ACC112 (cell line): ENCODE measurements around the gene QARS1.
A peak's percentile ranks its signal among the peaks of the same experiment; 100 is the strongest.

ENCODE experiments used
- H2AFZ ChIP-seq: fragments of 200-600 bp; sonication (generic); one replicate; pipeline ENCODE4 v1.6.0; 2017; ENCODE audit warnings: antibody characterized with exemption, low read length; ENCODE audit not compliant: unreplicated experiment
- H3K27ac ChIP-seq: fragments of 200-600 bp; sonication (generic); 2 replicates; pipeline ENCODE4 v1.5.1; 2014; ENCODE audit warnings: low read depth, mild to moderate bottlenecking, antibody characterized with exemption, low read length, moderate library complexity
- H3K27me3 ChIP-seq: fragments of 200-600 bp; sonication (generic); 2 replicates; pipeline ENCODE4 v1.6.1; 2014; ENCODE audit warnings: mild to moderate bottlenecking, antibody characterized with exemption, low read length, moderate library complexity, mixed read lengths; ENCODE audit not compliant: insufficient read depth
- H3K36me3 ChIP-seq: fragments of 200-600 bp; sonication (generic); 2 replicates; pipeline ENCODE4 v1.6.1; 2016; ENCODE audit warnings: mild to moderate bottlenecking, antibody characterized with exemption, low read length, moderate library complexity, mixed read lengths; ENCODE audit not compliant: insufficient read depth
- H3K4me1 ChIP-seq: fragments of 200-600 bp; sonication (generic); one replicate; pipeline ENCODE4 v1.6.1; 2016; ENCODE audit warnings: low read length, mixed read lengths; ENCODE audit not compliant: insufficient read depth, unreplicated experiment, control insufficient read depth
- H3K4me3 ChIP-seq: fragments of 200-600 bp; sonication (generic); 2 replicates; pipeline ENCODE4 v1.5.1; 2014; ENCODE audit warnings: mild to moderate bottlenecking, low read depth, low read length
- H3K79me2 ChIP-seq: fragments of 200-600 bp; sonication (generic); one replicate; pipeline ENCODE4 v1.6.0; 2016; ENCODE audit warnings: low read length; ENCODE audit not compliant: control insufficient read depth, unreplicated experiment, insufficient read depth

The QARS1 gene

DNA sequence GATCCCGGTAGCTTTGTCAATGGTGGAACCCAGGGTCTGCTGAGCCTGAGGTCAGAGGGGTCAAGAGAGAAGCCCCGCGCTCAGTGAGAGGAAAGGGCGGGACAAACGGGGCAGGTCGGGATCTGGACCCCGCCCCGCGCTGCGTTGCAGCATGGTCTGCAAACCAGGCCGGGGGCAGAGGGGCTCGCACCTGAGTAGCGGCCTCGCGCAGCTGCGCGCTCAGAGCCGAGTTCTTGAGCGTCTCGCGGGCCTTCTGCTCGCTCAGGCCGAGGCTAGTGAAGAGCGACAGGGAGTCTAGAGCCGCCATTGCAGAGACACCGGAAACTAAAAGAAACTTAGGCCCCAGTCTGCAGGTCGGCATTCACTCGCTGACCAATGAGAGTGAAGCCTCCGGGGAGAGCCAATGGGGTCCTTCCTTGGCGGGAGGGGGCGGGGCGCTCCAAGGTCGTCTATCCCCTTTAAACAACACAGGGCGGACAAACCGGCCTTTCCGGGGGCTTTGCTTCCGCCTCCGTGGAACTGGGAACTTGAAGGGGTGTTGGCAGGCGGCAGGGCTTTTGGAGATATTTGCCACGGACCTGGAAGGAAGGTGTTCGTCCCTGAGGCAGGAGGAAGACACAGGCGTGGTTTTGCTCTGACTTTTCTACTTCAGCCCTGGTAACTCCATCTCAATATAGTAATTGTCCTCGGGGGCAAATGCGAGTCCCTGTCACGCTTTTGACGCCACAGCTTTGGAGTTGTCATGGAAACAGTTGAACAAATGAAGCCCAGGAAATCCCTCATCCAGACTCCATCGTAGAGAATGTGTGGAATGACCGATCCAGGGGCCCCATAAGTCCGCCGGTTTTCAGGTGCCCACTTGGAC lies at the start of gene QARS1:
QARS1 (minus strand) TSS at position 331 of the 865 bp plus-strand sequence; CDS start at position 307, 24 bp downstream.
- peaks cover 16% of the 10 kb centered on the region for H3K79me2 ChIP-seq
- no peaks in the 10 kb centered on the region for H3K27me3 ChIP-seq
- peak within 1 kb of the TSS; percentile 74 for H2AFZ ChIP-seq
- peaks cover 9% of the 10 kb centered on the region for H3K4me1 ChIP-seq
- H3K36me3 ChIP-seq: peaks cover 26% of the 10 kb centered on the region
- H3K4me3 ChIP-seq: peak within 1 kb of the TSS; percentile 90
- peak within 1 kb of the TSS; percentile 50 for H3K27ac ChIP-seq

DNA sequence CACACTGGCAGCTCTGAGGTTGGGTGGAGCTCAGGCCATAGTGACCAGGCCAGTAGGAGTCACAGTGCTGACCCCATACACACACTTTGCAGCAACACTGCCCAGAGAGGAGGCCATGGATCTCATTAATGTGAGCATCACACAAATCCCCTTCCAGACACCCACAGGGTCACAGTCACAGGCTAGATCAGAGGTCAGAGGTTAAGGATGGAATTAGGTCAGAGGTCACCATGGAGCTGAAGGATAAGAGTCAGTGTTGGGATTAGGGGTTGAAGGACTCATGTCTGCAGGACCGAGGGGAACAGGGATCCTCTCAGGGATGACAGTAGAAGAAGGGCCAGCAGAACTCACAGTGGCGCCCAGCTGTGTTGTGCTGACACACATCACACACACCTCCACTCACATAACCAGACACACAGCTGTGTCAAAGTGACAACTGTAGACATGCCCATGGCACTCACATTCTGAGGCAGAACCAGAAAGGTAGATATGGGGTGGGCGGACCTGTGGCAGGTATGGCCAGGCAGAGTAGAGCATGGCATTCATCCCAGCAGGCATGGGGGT lies 48.9 kb upstream of the QARS1 start:
- H3K4me1 ChIP-seq: no peaks in the 10 kb centered on the region
- H2AFZ ChIP-seq: no peak overlapping the region
- H3K36me3 ChIP-seq: no peaks in the 10 kb centered on the region
- H3K79me2 ChIP-seq: no peaks in the 10 kb centered on the region
- H3K27me3 ChIP-seq: no peaks in the 10 kb centered on the region
- no peak overlapping the region for H3K27ac ChIP-seq
- H3K4me3 ChIP-seq: no peak overlapping the region

DNA sequence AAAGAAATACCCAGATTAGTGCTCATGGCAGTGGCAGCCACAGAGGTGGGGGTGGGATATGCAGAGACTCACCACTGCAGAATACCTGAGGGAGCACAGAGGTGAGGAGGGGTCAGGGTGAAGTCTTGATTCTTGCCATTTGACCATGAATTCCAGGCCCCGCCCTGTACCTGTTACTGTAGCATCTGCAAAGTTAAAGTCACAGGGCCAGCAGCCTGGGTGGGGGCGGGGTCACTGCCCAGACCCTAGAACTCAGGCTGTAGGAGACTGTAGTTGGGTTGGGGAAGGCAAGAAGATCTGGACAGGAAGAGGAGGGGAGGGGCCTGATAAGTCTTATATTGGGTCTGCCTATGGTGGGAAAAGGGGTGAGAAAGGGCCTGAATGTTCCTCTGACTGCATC lies 47.1 kb upstream of the QARS1 start:
- Histone ChIP-seq H3K4me3 (no peak overlapping the region), H3K79me2 (no peaks in the 10 kb centered on the region), H3K27me3 (no peaks in the 10 kb centered on the region), H3K36me3 (no peaks in the 10 kb centered on the region), H2AFZ (no peak overlapping the region), H3K27ac (no peak overlapping the region), H3K4me1 (no peaks in the 10 kb centered on the region)

DNA sequence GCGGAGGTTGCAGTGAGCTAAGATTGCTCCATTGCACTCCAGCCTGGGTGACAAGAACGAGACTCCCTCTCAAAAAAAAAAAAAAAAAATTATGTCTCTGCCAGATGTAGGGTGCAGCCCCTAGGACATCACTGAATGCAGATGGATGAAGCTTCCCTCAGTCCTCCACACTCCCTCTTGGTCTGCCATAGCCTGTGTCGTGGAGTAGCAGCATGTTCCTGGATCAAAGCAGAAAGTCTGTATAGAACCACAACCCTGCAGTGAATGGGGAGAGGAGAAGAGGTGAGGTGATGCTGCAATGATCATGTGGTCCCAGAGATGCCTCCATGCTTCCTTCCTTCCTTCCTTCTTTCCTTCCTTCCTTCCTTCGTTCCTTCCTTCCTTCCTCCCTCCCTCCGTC lies 43.6 kb upstream of the QARS1 start:
- no peak overlapping the region for H3K27ac ChIP-seq
- no peak overlapping the region for H2AFZ ChIP-seq
- H3K4me1 ChIP-seq: no peaks in the 10 kb centered on the region
- no peaks in the 10 kb centered on the region for H3K36me3 ChIP-seq
- no peaks in the 10 kb centered on the region for H3K79me2 ChIP-seq
- no peaks in the 10 kb centered on the region for H3K27me3 ChIP-seq
- H3K4me3 ChIP-seq: no peak overlapping the region

GRCh38 chr3:49140080-49140479 lies 35.5 kb upstream of the QARS1 start:
- no peaks in the 10 kb centered on the region for H3K79me2 ChIP-seq
- H3K27me3 ChIP-seq: no peaks in the 10 kb centered on the region
- no peak overlapping the region for H3K27ac ChIP-seq
- no peak overlapping the region for H3K4me3 ChIP-seq
- no peaks in the 10 kb centered on the region for H3K36me3 ChIP-seq
- no peak overlapping the region for H2AFZ ChIP-seq
- H3K4me1 ChIP-seq: no peaks in the 10 kb centered on the region

DNA sequence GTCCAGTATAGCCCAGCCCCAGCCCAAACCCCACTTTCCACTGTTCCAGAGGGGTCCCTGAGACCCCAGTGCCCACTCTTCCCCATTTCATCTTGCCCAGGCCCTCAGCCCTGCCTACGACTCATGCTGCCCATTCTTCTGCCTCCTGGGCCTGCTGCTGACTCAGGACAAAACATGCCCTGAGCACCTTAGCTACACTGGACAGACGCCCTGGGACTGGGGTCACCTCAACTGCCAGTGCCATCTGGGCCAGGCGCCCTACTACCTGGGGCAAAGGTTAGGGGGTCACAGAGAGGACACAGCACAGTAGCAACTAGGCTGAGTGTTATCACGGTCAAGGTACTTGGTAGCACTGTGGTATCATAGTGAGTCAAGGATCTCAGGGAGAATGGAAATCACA lies 30.9 kb upstream of the QARS1 start:
- Histone ChIP-seq H3K4me3 (no peak overlapping the region), H2AFZ (no peak overlapping the region), H3K4me1 (peaks cover 13% of the 10 kb centered on the region), H3K27me3 (no peaks in the 10 kb centered on the region), H3K79me2 (peaks cover 21% of the 10 kb centered on the region), H3K36me3 (no peaks in the 10 kb centered on the region), H3K27ac (no peak overlapping the region)

DNA sequence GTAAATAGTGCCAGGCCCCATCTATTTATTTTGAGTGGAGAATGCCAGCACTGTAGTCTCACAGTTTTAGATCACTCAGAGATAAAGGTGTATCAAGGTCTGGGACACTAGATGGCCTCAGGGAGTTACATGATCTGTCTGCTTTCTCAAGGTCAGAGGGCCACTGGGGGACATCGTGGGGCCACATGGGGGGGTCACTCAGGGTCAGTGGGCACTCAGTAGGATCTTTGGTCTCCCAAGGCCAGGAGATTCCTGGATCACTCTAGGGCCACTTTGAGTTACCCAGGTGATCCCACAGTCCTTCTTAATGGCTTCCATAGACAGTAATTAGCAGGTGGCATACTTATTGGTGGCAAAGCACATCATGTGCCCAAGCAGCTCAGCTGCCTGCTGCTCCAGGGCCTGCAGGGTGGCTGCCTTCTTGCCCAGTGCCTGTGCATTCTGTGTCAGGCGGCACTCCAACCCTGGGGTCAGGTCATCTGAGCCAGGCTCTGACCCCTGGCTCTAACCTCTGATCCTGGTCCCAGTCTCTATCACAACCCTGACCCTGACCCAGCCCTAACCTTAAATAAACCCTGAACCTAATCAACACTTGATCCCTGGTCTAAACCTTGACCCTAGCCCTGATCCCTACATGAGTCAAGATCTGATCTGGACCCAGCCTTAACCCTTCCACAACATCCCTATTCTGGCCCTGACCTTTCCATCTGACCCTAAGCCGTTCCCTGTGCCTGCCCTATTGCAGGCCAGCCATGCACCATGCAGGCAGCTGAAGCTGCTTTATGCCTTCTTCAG lies 30.1 kb upstream of the QARS1 start:
- Histone ChIP-seq H3K36me3 (peaks cover 1% of the 10 kb centered on the region; the same call in 1 of the 2 replicates), H2AFZ (no peak overlapping the region), H3K4me1 (peaks cover 13% of the 10 kb centered on the region), H3K27me3 (no peaks in the 10 kb centered on the region), H3K79me2 (peaks cover 22% of the 10 kb centered on the region), H3K27ac (no peak overlapping the region), H3K4me3 (no peak overlapping the region; the same call in 1 of the 2 replicates)

DNA sequence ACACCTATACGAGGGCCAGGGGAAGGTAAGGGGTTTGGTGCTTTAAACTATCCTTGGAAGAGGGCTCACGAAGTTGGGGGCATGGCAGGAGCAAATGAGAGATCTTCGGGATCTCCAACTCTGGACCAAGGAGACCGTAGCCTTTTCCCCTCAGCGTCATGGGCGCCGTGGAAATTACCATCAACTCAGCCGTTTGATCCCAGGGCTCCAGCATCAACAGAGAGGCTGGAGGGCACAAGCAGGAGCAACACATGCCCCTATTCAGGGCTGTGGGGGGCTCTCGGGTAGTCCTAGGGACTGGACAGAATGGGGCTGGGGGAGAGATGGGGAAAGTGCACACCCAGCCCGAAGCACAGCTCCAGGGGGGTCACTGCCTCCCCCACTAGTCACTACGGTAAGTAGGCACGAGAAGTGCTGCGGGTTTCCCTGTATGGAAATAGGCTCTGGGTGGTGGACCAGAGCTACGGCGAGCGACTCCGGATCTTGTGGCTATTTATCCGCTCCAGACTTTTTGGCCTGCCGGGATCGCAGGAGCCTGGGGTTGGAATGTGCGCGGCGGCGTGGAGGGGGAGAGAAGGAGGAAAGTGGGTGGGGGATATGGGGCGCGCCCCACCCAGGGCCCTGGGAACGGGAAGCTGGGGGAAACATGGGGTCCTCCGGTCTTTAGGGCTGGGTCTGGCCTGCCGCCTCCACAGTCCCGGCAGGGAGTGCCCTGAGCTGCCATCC lies 28.8 kb upstream of the QARS1 start:
- peaks cover 9% of the 10 kb centered on the region; the same call in 1 of the 2 replicates for H3K36me3 ChIP-seq
- H2AFZ ChIP-seq: peak overlapping the region; percentile 92
- peak overlapping the region; percentile 90 for H3K4me3 ChIP-seq
- no peaks in the 10 kb centered on the region for H3K27me3 ChIP-seq
- peak overlapping the region; percentile 62 for H3K27ac ChIP-seq
- peaks cover 13% of the 10 kb centered on the region for H3K4me1 ChIP-seq
- H3K79me2 ChIP-seq: peaks cover 25% of the 10 kb centered on the region

DNA sequence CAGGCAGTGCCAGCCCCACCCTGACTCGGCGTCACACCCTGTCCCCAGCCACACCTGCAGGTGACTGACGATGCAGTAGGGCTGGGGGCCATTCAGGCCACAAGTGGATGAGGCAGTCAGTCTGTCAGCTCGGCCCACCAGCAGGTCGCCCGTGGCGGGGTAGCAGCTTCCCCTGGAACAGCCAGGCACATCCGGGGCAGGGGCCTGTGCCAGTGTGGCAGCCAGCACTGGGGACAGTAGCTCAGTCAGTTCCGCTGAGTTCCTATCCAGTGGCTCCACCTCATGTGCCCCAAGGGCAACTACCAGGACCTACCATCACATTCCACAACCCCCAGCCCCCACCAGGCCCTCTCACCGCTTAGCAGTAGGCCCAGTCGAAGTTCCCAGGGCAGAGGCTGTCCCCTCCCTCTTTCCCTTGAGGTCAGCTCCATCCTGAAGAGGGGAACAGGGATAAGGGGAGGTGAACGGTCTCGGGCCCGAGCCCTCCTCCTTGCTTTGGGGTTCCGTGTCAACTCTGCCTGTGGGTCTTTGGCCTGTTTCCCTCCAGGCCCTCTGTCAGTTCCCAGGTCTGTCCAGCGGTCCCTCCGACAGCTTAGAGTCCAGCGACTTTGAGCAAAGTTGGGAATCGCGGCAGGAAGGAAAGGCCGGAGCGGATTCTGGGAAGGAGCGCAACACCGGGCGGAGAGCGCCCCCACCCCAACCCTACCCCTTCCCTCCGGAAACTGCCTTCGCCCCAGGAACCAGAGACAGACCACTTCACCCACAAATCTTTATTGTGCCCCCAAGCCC lies 28.1 kb upstream of the QARS1 start, which contains the start of gene LAMB2:
LAMB2 (minus strand) TSS at position 614 of the 789 bp plus-strand sequence; CDS start at position 431, 183 bp downstream.
- Histone ChIP-seq H3K36me3 (peaks cover 13% of the 10 kb centered on the region; the same call in 1 of the 2 replicates), H3K4me1 (peaks cover 13% of the 10 kb centered on the region), H2AFZ (peak within 1 kb of the TSS; percentile 92), H3K27me3 (no peaks in the 10 kb centered on the region), H3K79me2 (peaks cover 25% of the 10 kb centered on the region), H3K4me3 (peak within 1 kb of the TSS; percentile 90), H3K27ac (peak within 1 kb of the TSS; percentile 62)
